Activated CD4-positive, alpha-beta T cell treated with anti-CD3 and anti-CD28 coated beads for 36 hours (primary cell): ENCODE results near the gene UBE2O. TPM values are rescaled to one million over a fixed set of nuclear protein-coding genes. Genes with fewer than 3 reads are reported as not detected.

ENCODE experiments used
- ATAC-seq: fragments of 200-7000 bp; cut with Tn5 transposase; one replicate; pipeline ENCODE4 v1.10.0; 2021; ENCODE audit warnings: mild to moderate bottlenecking, moderate library complexity
- CTCF ChIA-PET: fragments of 350-600 bp; sonication (Branson Sonifier 250); formaldehyde crosslinking; loops from one replicate; lab custom pipeline; 2021; ENCODE audit warnings: antibody characterized with exemption; lab: Charles Lee
- POLR2A ChIA-PET: fragments of 350-600 bp; sonication (Branson Sonifier 250); formaldehyde crosslinking; loops from one replicate; lab custom pipeline; 2021; ENCODE audit warnings: antibody characterized with exemption, inconsistent platforms; lab: Charles Lee
- DNase-seq: peaks from one replicate; pipeline ENCODE4 v3.0.0-alpha.2; 2020
- H3K27ac Mint-ChIP-seq: one replicate; pipeline ENCODE4 v1.8.0; 2021; ENCODE audit warnings: mixed read lengths
- H3K27me3 Mint-ChIP-seq: one replicate; pipeline ENCODE4 v1.8.0; 2021; ENCODE audit warnings: mixed read lengths
- H3K36me3 Mint-ChIP-seq: one replicate; pipeline ENCODE4 v1.8.0; 2021; ENCODE audit warnings: low read depth, mixed read lengths
- H3K4me1 Mint-ChIP-seq: one replicate; pipeline ENCODE4 v1.8.0; 2021; ENCODE audit warnings: mixed read lengths
- H3K4me3 Mint-ChIP-seq: one replicate; pipeline ENCODE4 v1.8.0; 2021; ENCODE audit warnings: mild to moderate bottlenecking, moderate library complexity, mixed read lengths
- H3K9me3 Mint-ChIP-seq: one replicate; pipeline ENCODE4 v1.8.0; 2021; ENCODE audit warnings: low read depth, mixed read lengths
- intact Hi-C, 2 experiments: fragments of 100-400 bp; cut with DNase I in 1 of 2; cut with micrococcal nuclease in 1 of 2; formaldehyde crosslinking; loops; one replicate each; pipeline versions ENCODE4 v1.14.2 to v1.15.1; 2022 to 2024; cut with DNase I, micrococcal nuclease
- total RNA-seq, 2 experiments: library from RNA; stranded (reverse); gene quantifications; one replicate each; pipeline ENCODE4 v1.2.3, GENCODE V29; 2021

The UBE2O gene
- total RNA-seq, 2 experiments from 2014 or later = 28.1 to 30.7 TPM

DNA sequence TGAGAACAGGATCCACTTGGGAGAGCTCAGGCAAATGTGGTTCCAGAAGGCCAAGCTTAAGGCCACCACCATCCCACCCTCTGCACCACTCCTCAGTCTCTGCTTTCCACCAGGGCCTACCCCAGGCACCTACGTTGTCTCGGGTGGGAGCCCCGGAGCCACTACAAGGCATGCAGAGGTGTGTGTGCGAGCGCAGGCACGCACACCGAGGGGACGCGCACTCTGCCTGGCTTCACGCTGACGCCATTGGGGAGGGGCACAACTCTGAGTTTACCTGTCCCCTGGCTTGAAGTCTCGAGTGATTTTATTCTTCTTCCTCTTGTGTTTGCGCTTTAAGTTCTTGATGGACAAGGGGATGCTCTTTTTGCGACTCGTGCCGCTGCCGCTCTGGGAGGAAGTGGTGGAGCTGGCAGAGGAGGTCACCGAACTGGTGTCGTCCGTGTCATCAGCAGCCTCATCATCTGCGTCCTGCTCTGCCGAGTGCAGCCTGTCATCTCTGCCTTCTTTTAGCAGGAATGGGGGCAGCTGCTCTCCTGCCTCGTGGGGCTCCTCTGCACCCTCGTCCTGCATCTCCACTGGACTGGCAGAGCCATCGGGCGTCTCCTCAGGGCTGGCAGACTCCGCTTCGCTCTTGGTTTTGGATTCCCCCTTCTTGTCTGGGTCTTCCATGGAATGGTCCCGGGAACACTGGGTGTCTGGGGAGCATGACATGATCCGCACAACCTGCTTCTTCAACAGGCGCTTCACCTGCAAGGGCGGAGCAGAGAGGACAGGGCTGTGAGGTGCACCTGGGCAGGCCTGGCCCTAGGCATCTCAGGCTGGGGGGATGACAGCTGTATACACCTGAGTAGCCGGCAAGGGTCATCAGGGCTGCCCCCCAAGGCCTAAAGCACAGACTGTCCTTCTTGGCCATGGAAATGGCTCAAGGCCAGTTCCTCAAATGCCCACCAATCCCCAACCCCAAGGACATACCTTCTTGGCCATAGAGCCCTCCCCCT lies 53.5 kb downstream of the UBE2O start:
- DNase-seq (no peak), ATAC-seq (no peak)
- POLR2A ChIA-PET = no interaction called here
- Mint-ChIP-seq H3K36me3 (peaks cover 50% of the 10 kb centered on the region), H3K4me1 (no peaks in the 10 kb centered on the region), H3K27me3 (no peaks in the 10 kb centered on the region), H3K4me3 (no peak overlapping the region), H3K9me3 (no peaks in the 10 kb centered on the region), H3K27ac (no peak overlapping the region)
- intact Hi-C loops = no loop called here
- CTCF ChIA-PET = interaction anchor here (0.6 to 4.4 kb wide), 21 partner anchors 9 to 399 kb away, joined by 3 to 89 read pairs (median 4); partner anchors contain the start of genes CDK3, QRICH2 and SPHK1

GRCh38 chr17:76398523-76399174 lies 54.3 kb downstream of the UBE2O start:
- H3K9me3 Mint-ChIP-seq = no peaks in the 10 kb centered on the region
- no peaks in the 10 kb centered on the region for H3K4me1 Mint-ChIP-seq
- intact Hi-C loops = loop anchor here (1.0 kb wide), 1 partner anchor 95 kb away; no protein-coding TSS in a partner anchor
- ATAC-seq (no peak), DNase-seq (no peak)
- ChIA-PET CTCF (interaction anchor here (0.6 to 4.4 kb wide), 49 partner anchors 7 to 437 kb away, joined by 3 to 89 read pairs (median 4); partner anchors contain the start of genes CDK3, PRPSAP1, QRICH2 and SPHK1), POLR2A (no interaction called here)
- no peak overlapping the region for H3K27ac Mint-ChIP-seq
- H3K27me3 Mint-ChIP-seq = no peaks in the 10 kb centered on the region
- no peak overlapping the region for H3K4me3 Mint-ChIP-seq
- peaks cover 49% of the 10 kb centered on the region for H3K36me3 Mint-ChIP-seq

DNA sequence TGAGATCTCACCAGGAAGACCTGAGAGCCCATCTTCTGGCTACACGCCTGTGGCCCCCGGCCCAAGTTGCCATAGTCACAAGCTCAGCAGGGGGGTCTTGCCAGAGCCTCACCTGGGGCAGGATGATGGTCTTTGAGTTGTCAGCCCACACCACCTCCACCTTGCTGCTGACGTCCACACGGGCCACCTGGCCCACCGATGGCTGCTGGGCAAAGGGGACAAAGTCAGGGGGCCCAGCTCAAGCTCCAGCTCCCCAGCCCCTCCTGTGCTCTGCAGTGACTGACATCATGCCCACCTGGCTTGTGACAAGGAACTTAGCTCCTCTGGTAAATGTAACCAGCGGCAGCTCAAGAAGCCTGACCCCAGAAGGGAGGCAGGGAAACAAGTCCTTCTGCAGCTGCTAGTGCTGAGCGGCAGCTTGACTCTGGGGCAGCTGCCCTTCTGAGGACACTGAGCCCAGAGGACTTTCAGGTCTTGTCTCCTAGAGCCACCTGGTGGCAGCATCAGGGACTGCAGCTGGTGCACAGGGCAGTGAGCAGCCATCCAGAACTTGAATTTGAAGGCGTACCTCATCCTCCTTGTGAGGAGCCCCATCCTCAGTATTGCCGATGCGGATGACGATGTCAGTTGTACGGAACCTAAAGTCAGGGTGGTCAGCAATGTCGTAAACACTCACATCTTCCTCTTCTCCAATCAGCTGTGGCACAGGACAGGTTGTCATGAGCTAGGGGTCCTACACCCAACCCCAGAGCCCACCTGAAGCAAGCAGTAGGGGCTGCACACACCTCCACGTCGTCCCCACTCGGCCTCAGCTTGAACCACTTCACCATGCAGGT lies 55.0 kb downstream of the UBE2O start:
- ChIA-PET POLR2A (interaction anchor here (0.7 kb wide), 1 partner anchor 168 kb away, joined by 3 read pairs; no protein-coding TSS in a partner anchor), CTCF (interaction anchor here (0.6 to 4.4 kb wide), 58 partner anchors 8 to 436 kb away, joined by 3 to 89 read pairs (median 4); partner anchors contain the start of genes CDK3, PRPSAP1, QRICH2 and SPHK1)
- Mint-ChIP-seq H3K36me3 (peaks cover 47% of the 10 kb centered on the region), H3K4me1 (no peaks in the 10 kb centered on the region), H3K27me3 (no peaks in the 10 kb centered on the region), H3K9me3 (no peaks in the 10 kb centered on the region), H3K27ac (no peak overlapping the region), H3K4me3 (no peak overlapping the region)
- DNase-seq = peak; percentile 92
- peak; percentile 92 for ATAC-seq
- intact Hi-C loops = loop anchor here (1.0 kb wide), 1 partner anchor 95 kb away; no protein-coding TSS in a partner anchor

- ChIA-PET CTCF (interaction anchor here (0.6 to 4.4 kb wide), 33 partner anchors 9 to 478 kb away, joined by 3 to 89 read pairs (median 5); partner anchors contain the start of genes PRPSAP1, QRICH2 and SPHK1), POLR2A (interaction anchor here (0.7 kb wide), 1 partner anchor 169 kb away, joined by 3 read pairs; no protein-coding TSS in a partner anchor)
- Mint-ChIP-seq H3K4me1 (no peaks in the 10 kb centered on the region), H3K4me3 (no peak overlapping the region), H3K27me3 (no peaks in the 10 kb centered on the region), H3K9me3 (no peaks in the 10 kb centered on the region), H3K27ac (no peak overlapping the region), H3K36me3 (peaks cover 44% of the 10 kb centered on the region)
- ATAC-seq = no peak
- no peak for DNase-seq
- intact Hi-C loops = no loop called here
Measured at GRCh38 chr17:76397184-76397583, 55.8 kb downstream of the UBE2O start.

- H3K36me3 Mint-ChIP-seq = peaks cover 36% of the 10 kb centered on the region
- no peaks in the 10 kb centered on the region for H3K9me3 Mint-ChIP-seq
- CTCF ChIA-PET = interaction anchor here (0.6 to 4.4 kb wide), 5 partner anchors 11 to 94 kb away, joined by 3 to 89 read pairs (median 19); partner anchors contain the start of genes PRPSAP1 and SPHK1
- H3K4me3 Mint-ChIP-seq = no peak overlapping the region
- intact Hi-C loops = no loop called here
- ATAC-seq (no peak), DNase-seq (no peak)
- no peaks in the 10 kb centered on the region for H3K27me3 Mint-ChIP-seq
- no peaks in the 10 kb centered on the region for H3K4me1 Mint-ChIP-seq
- POLR2A ChIA-PET = no interaction called here
- H3K27ac Mint-ChIP-seq = no peak overlapping the region
Measured at GRCh38 chr17:76395980-76396379, 57.0 kb downstream of the UBE2O start.

DNA sequence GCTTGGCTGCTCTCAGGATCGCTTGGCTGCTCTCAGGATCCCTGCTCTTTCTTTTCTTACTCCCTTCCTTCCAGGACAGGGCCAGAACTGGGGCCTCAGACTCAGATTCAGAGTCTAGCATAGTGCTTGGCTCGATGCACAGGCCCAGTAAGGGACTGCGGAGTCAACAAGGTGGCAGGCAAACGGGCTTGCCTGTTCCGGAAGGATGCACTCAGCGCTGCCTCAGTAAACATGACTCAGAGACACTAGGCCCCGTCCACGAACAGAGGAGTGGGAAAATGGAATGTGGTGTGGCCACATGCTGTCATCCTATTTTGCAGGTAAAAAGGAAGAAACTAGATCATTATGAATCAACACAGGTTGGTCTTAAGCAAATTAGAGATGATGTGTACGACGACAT lies 58.8 kb downstream of the UBE2O start:
- ATAC-seq (no peak), DNase-seq (no peak)
- no peaks in the 10 kb centered on the region for H3K4me1 Mint-ChIP-seq
- ChIA-PET POLR2A (no interaction called here), CTCF (interaction anchor here (0.6 to 1.7 kb wide), 4 partner anchors 9 to 121 kb away, joined by 4 to 7 read pairs (median 4); no protein-coding TSS in a partner anchor)
- intact Hi-C loops = no loop called here
- H3K27ac Mint-ChIP-seq = no peak overlapping the region
- no peaks in the 10 kb centered on the region for H3K27me3 Mint-ChIP-seq
- H3K36me3 Mint-ChIP-seq = peaks cover 29% of the 10 kb centered on the region
- no peaks in the 10 kb centered on the region for H3K9me3 Mint-ChIP-seq
- no peak overlapping the region for H3K4me3 Mint-ChIP-seq

GRCh38 chr17:76391200-76391715 lies 61.7 kb downstream of the UBE2O start:
- intact Hi-C loops = no loop called here
- Mint-ChIP-seq H3K4me3 (no peak overlapping the region), H3K36me3 (peaks cover 12% of the 10 kb centered on the region), H3K4me1 (peaks cover 5% of the 10 kb centered on the region), H3K9me3 (no peaks in the 10 kb centered on the region), H3K27me3 (no peaks in the 10 kb centered on the region), H3K27ac (no peak overlapping the region)
- ATAC-seq (no peak), DNase-seq (no peak)
- ChIA-PET POLR2A (interaction anchor here (0.5 kb wide), 1 partner anchor 289 kb away, joined by 6 read pairs; no protein-coding TSS in a partner anchor), CTCF (no interaction called here)

- CTCF ChIA-PET = interaction anchor here (0.8 to 1.7 kb wide), 8 partner anchors 9 to 356 kb away, joined by 3 to 5 read pairs (median 3); no protein-coding TSS in a partner anchor
- POLR2A ChIA-PET = no interaction called here
- H3K36me3 Mint-ChIP-seq = peaks cover 10% of the 10 kb centered on the region
- no peaks in the 10 kb centered on the region for H3K27me3 Mint-ChIP-seq
- DNase-seq (no peak), ATAC-seq (no peak)
- intact Hi-C loops = no loop called here
- no peak overlapping the region for H3K4me3 Mint-ChIP-seq
- H3K4me1 Mint-ChIP-seq = peaks cover 8% of the 10 kb centered on the region
- H3K27ac Mint-ChIP-seq = no peak overlapping the region
- no peaks in the 10 kb centered on the region for H3K9me3 Mint-ChIP-seq
Measured at GRCh38 chr17:76390003-76390421, 62.9 kb downstream of the UBE2O start.

GRCh38 chr17:76388966-76389888 lies 63.7 kb downstream of the UBE2O start:
- CTCF ChIA-PET = interaction anchor here (0.7 to 1.7 kb wide), 7 partner anchors 9 to 434 kb away, joined by 3 to 5 read pairs (median 3); no protein-coding TSS in a partner anchor
- Mint-ChIP-seq H3K36me3 (peaks cover 10% of the 10 kb centered on the region), H3K27ac (no peak overlapping the region), H3K9me3 (no peaks in the 10 kb centered on the region), H3K4me3 (no peak overlapping the region), H3K4me1 (peaks cover 8% of the 10 kb centered on the region), H3K27me3 (no peaks in the 10 kb centered on the region)
- ATAC-seq (no peak), DNase-seq (no peak)
- intact Hi-C loops = loop anchor here in 1 of 2 experiments (10.0 kb wide), 1 partner anchor 604 kb away; the partner anchor contains the start of gene UNK
- POLR2A ChIA-PET = interaction anchor here (0.6 kb wide), 1 partner anchor 60 kb away, joined by 6 read pairs; no protein-coding TSS in a partner anchor
